Smooth muscle cell of the brain vasculature (primary cell): ENCODE data around the gene PTGR1.
A peak's percentile ranks its signal among the peaks of the same experiment; 100 is the strongest.
"Not testable (repeated sequence)": the region's sequence is repeated elsewhere in the genome, so short reads cannot be mapped to it uniquely, and the experiment has no call there.

Experiments
- DNase-seq: peaks from one replicate; pipeline ENCODE4 v3.0.0-alpha.2; 2012; ENCODE audit warnings: low read depth, low spot score

Gene PTGR1

GRCh38 chr9:111599092-111599954 lies at the start of gene PTGR1:
Gene PTGR1, minus strand, starts transcription at chr9:111599647. Its CDS starts 2,225 bp downstream, at chr9:111597422.
- no peak for DNase-seq

GRCh38 chr9:111649016-111649415 lies 49.6 kb upstream of the PTGR1 start:
- DNase-seq = no peak

- DNase-seq = no peak
Observed at GRCh38 chr9:111648066-111648465, 48.6 kb upstream of the PTGR1 start.

- no peak for DNase-seq
Observed at GRCh38 chr9:111646417-111646816, 47.0 kb upstream of the PTGR1 start.

GRCh38 chr9:111645806-111646205 lies 46.4 kb upstream of the PTGR1 start:
- no peak for DNase-seq

GRCh38 chr9:111644195-111644772 lies 44.8 kb upstream of the PTGR1 start:
- no peak for DNase-seq

GRCh38 chr9:111637421-111637950 lies 38.0 kb upstream of the PTGR1 start:
- no peak for DNase-seq

- DNase-seq = no peak
Observed at GRCh38 chr9:111634860-111635259, 35.4 kb upstream of the PTGR1 start.

GRCh38 chr9:111633389-111633736 lies 33.9 kb upstream of the PTGR1 start:
- no peak for DNase-seq

GRCh38 chr9:111632695-111633388 lies 33.4 kb upstream of the PTGR1 start:
- DNase-seq = no peak

GRCh38 chr9:111632060-111632459 lies 32.6 kb upstream of the PTGR1 start:
- DNase-seq = no peak

- peak; percentile 96 for DNase-seq
Observed at GRCh38 chr9:111631214-111631971, 31.9 kb upstream of the PTGR1 start, which contains the start of gene DNAJC25. Gene DNAJC25, plus strand, starts transcription at chr9:111631334. Its CDS starts 74 bp downstream, at chr9:111631408.

GRCh38 chr9:111630964-111631213 lies 31.4 kb upstream of the PTGR1 start:
- DNase-seq = no peak

GRCh38 chr9:111630182-111630963 lies 30.9 kb upstream of the PTGR1 start:
- no peak for DNase-seq

GRCh38 chr9:111628411-111628810 lies 29.0 kb upstream of the PTGR1 start:
- no peak for DNase-seq

GRCh38 chr9:111627260-111627963 lies 28.0 kb upstream of the PTGR1 start:
- DNase-seq = no peak

- no peak for DNase-seq
Observed at GRCh38 chr9:111622626-111623025, 23.2 kb upstream of the PTGR1 start.

GRCh38 chr9:111621895-111622480 lies 22.5 kb upstream of the PTGR1 start:
- no peak for DNase-seq

GRCh38 chr9:111617349-111617748 lies 17.9 kb upstream of the PTGR1 start:
- not testable (repeated sequence) for DNase-seq

- DNase-seq = no peak
Observed at GRCh38 chr9:111615928-111616327, 16.5 kb upstream of the PTGR1 start.
